Measurements from ENCODE around the gene ATXN2.
"Not testable (repeated sequence)": the region's sequence is repeated elsewhere in the genome, so short reads cannot be mapped to it uniquely, and the experiment has no call there.

Gene ATXN2

GRCh38 chr12:111507258-111507657 is 91.9 kb downstream of the ATXN2 start:
- H3K9ac ChIP-seq (ENCODE audit: low read length in 5 of 5); H3K27ac ChIP-seq (ENCODE audit: low read depth, low read length); H3K27me3 ChIP-seq (ENCODE audit: control insufficient read depth in 5 of 5, insufficient read depth in 4 of 5, low read length in 5 of 5); H3K4me3 ChIP-seq (ENCODE audit: low read depth in 1 of 5, low read length in 5 of 5); H3K9me3 ChIP-seq (ENCODE audit: control insufficient read depth in 5 of 5, low read length in 5 of 5): not testable (repeated sequence)
- Histone ChIP-seq H3K36me3 (ENCODE audit: control insufficient read depth in 5 of 5, insufficient read depth in 5 of 5, low read length in 5 of 5) (peaks cover 25 to 53% (median 36%) of the 10 kb centered on the region in 5 donors), H3K4me1 (ENCODE audit: control insufficient read depth in 5 of 5, insufficient read depth in 5 of 5, low read length in 5 of 5) (peaks cover 0 to 12% (median 8%) of the 10 kb centered on the region in 5 donors)

- Histone ChIP-seq H3K27ac (ENCODE audit: low read depth, low read length) (no peak overlapping the region), H3K27me3 (ENCODE audit: control insufficient read depth in 5 of 5, insufficient read depth in 4 of 5, low read length in 5 of 5) (no peaks in the 10 kb centered on the region), H3K4me3 (ENCODE audit: low read depth in 1 of 5, low read length in 5 of 5) (no peak overlapping the region), H3K9ac (ENCODE audit: low read length in 5 of 5) (no peak overlapping the region), H3K36me3 (ENCODE audit: control insufficient read depth in 5 of 5, insufficient read depth in 5 of 5, low read length in 5 of 5) (peaks cover 26 to 56% (median 39%) of the 10 kb centered on the region in 5 donors), H3K4me1 (ENCODE audit: control insufficient read depth in 5 of 5, insufficient read depth in 5 of 5, low read length in 5 of 5) (peaks cover 0 to 12% (median 8%) of the 10 kb centered on the region in 5 donors), H3K9me3 (ENCODE audit: control insufficient read depth in 5 of 5, low read length in 5 of 5) (no peaks in the 10 kb centered on the region)
Observed at GRCh38 chr12:111506260-111506659, 92.9 kb downstream of the ATXN2 start.

DNA sequence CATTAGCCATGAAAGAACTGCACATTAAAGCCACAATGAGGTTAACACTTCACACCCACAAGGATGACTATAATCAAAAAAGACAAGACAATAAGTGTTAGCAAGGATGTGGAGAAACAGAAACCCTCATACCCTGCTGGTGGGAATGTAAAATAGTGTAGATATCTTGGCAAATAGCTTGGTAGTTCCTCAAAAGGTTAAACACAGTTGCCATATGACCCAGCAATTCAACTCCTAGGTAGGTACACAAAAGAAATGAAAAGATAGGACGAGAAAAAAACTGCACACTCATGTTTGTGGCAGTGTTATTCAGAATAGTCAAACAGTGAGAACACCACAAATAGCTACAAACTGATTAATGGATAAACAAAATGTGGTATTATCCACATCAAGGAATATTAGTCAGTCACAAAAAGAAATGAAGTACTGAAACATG is 93.5 kb downstream of the ATXN2 start:
- H3K36me3 ChIP-seq (ENCODE audit: control insufficient read depth in 5 of 5, insufficient read depth in 5 of 5, low read length in 5 of 5): peaks cover 31 to 54% (median 41%) of the 10 kb centered on the region in 5 donors
- no peaks in the 10 kb centered on the region for H3K27me3 ChIP-seq (ENCODE audit: control insufficient read depth in 5 of 5, insufficient read depth in 4 of 5, low read length in 5 of 5)
- no peak overlapping the region for H3K27ac ChIP-seq (ENCODE audit: low read depth, low read length)
- H3K9ac ChIP-seq (ENCODE audit: low read length in 5 of 5): no peak overlapping the region
- H3K9me3 ChIP-seq (ENCODE audit: control insufficient read depth in 5 of 5, low read length in 5 of 5): no peaks in the 10 kb centered on the region
- H3K4me3 ChIP-seq (ENCODE audit: low read depth in 1 of 5, low read length in 5 of 5): no peak overlapping the region
- peaks cover 0 to 7% (median 5%) of the 10 kb centered on the region in 5 donors for H3K4me1 ChIP-seq (ENCODE audit: control insufficient read depth in 5 of 5, insufficient read depth in 5 of 5, low read length in 5 of 5)

DNA sequence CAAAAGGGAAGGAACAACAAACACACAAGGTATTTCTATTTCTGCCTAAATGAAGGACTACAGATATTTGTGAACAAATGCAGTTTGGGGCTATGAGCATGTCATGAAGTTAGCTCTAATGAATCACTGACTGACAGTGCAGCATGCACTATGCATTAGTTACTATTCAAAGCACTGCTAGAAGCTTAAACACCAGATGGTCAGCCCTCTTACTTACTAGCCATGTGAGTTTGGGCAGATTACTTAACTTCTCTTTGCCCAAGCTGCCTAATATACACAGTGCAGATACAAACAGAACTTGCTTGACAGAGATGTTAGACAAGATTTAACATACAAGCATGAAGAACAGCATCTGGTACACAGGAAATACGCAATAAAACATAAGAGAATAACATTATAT is 96.0 kb downstream of the ATXN2 start:
- H3K27ac ChIP-seq (ENCODE audit: low read depth, low read length): no peak overlapping the region

GRCh38 chr12:111494676-111495075 is 104.4 kb downstream of the ATXN2 start:
- no peaks in the 10 kb centered on the region for H3K9me3 ChIP-seq (ENCODE audit: control insufficient read depth in 5 of 5, low read length in 5 of 5)
- H3K4me3 ChIP-seq (ENCODE audit: low read depth in 1 of 5, low read length in 5 of 5): no peak overlapping the region
- H3K4me1 ChIP-seq (ENCODE audit: control insufficient read depth in 5 of 5, insufficient read depth in 5 of 5, low read length in 5 of 5): peaks cover 0 to 9% (median 8%) of the 10 kb centered on the region in 5 donors
- no peak overlapping the region for H3K27ac ChIP-seq (ENCODE audit: low read depth, low read length)
- H3K27me3 ChIP-seq (ENCODE audit: control insufficient read depth in 5 of 5, insufficient read depth in 4 of 5, low read length in 5 of 5): no peaks in the 10 kb centered on the region
- H3K36me3 ChIP-seq (ENCODE audit: control insufficient read depth in 5 of 5, insufficient read depth in 5 of 5, low read length in 5 of 5): peaks cover 10 to 53% (median 27%) of the 10 kb centered on the region in 5 donors
- H3K9ac ChIP-seq (ENCODE audit: low read length in 5 of 5): no peak overlapping the region

More for the DNA sequence above, 96.0 kb downstream of the ATXN2 start:
- H3K27me3 ChIP-seq (ENCODE audit: control insufficient read depth in 5 of 5, insufficient read depth in 4 of 5, low read length in 5 of 5): no peaks in the 10 kb centered on the region
- H3K4me1 ChIP-seq (ENCODE audit: control insufficient read depth in 5 of 5, insufficient read depth in 5 of 5, low read length in 5 of 5): no peaks in the 10 kb centered on the region
- peaks cover 33 to 51% (median 39%) of the 10 kb centered on the region in 5 donors for H3K36me3 ChIP-seq (ENCODE audit: control insufficient read depth in 5 of 5, insufficient read depth in 5 of 5, low read length in 5 of 5)
- no peak overlapping the region for H3K9ac ChIP-seq (ENCODE audit: low read length in 5 of 5)
- no peak overlapping the region for H3K4me3 ChIP-seq (ENCODE audit: low read depth in 1 of 5, low read length in 5 of 5)
- no peaks in the 10 kb centered on the region for H3K9me3 ChIP-seq (ENCODE audit: control insufficient read depth in 5 of 5, low read length in 5 of 5)

DNA sequence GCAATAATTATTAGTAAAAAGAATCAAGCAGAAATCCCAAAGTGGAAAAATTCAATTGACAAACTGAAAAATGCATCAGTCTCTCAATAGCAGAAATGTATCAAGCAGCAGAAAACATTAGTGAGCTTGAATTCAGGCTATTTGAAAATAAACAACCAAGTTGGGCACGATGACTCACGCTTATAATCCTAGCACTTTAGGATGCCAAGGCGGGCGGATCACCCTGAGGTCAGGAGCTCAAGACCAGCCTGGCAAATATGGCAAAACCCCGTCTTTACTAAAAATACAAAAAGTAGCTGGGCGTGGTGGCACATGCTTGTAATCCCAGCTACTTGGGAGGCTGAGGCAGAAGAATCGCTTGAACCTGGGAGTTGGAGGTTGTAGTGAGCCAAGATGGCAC is 106.1 kb downstream of the ATXN2 start:
- H3K4me3 ChIP-seq (ENCODE audit: low read depth in 1 of 5, low read length in 5 of 5); H3K27me3 ChIP-seq (ENCODE audit: control insufficient read depth in 5 of 5, insufficient read depth in 4 of 5, low read length in 5 of 5); H3K27ac ChIP-seq (ENCODE audit: low read depth, low read length); H3K9me3 ChIP-seq (ENCODE audit: control insufficient read depth in 5 of 5, low read length in 5 of 5); H3K9ac ChIP-seq (ENCODE audit: low read length in 5 of 5): not testable (repeated sequence)
- Histone ChIP-seq H3K4me1 (ENCODE audit: control insufficient read depth in 5 of 5, insufficient read depth in 5 of 5, low read length in 5 of 5) (peaks cover 0 to 21% (median 18%) of the 10 kb centered on the region in 5 donors), H3K36me3 (ENCODE audit: control insufficient read depth in 5 of 5, insufficient read depth in 5 of 5, low read length in 5 of 5) (peaks cover 12 to 49% (median 26%) of the 10 kb centered on the region in 5 donors)

- Histone ChIP-seq H3K9ac (ENCODE audit: low read length in 5 of 5) (peak overlapping the region in 2 of 5 donors; percentile 32 to 39), H3K27me3 (ENCODE audit: control insufficient read depth in 5 of 5, insufficient read depth in 4 of 5, low read length in 5 of 5) (no peaks in the 10 kb centered on the region), H3K4me3 (ENCODE audit: low read depth in 1 of 5, low read length in 5 of 5) (no peak overlapping the region), H3K36me3 (ENCODE audit: control insufficient read depth in 5 of 5, insufficient read depth in 5 of 5, low read length in 5 of 5) (peaks cover 29 to 62% (median 41%) of the 10 kb centered on the region in 5 donors), H3K4me1 (ENCODE audit: control insufficient read depth in 5 of 5, insufficient read depth in 5 of 5, low read length in 5 of 5) (peaks cover 0 to 25% (median 20%) of the 10 kb centered on the region in 5 donors), H3K9me3 (ENCODE audit: control insufficient read depth in 5 of 5, low read length in 5 of 5) (no peaks in the 10 kb centered on the region), H3K27ac (ENCODE audit: low read depth, low read length) (no peak overlapping the region)
Observed at GRCh38 chr12:111488798-111489197, 110.3 kb downstream of the ATXN2 start.

DNA sequence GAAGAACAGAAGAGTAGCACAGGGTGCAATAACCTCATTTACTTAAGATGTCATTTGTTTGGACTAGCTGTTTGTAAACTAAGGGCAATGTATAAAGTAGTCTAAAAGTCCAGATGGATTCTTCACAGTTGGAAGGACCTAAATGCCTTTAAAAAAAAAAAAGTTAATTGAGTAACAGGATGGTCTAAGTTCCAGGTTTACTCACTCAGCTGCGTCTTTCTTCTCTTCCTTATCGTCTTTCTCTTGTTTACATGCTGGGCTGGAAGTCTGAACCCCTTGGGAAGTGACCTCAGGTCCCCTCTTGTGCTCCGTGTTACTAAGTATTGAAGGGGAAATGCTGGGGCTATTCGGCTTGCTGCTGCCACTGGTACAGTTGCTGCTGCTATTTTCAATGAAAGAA is 110.8 kb downstream of the ATXN2 start:
- Histone ChIP-seq H3K9ac (ENCODE audit: low read length in 5 of 5) (peak overlapping the region in 2 of 5 donors; percentile 32 to 39), H3K27ac (ENCODE audit: low read depth, low read length) (no peak overlapping the region), H3K9me3 (ENCODE audit: control insufficient read depth in 5 of 5, low read length in 5 of 5) (no peaks in the 10 kb centered on the region), H3K27me3 (ENCODE audit: control insufficient read depth in 5 of 5, insufficient read depth in 4 of 5, low read length in 5 of 5) (no peaks in the 10 kb centered on the region), H3K36me3 (ENCODE audit: control insufficient read depth in 5 of 5, insufficient read depth in 5 of 5, low read length in 5 of 5) (peaks cover 29 to 65% (median 44%) of the 10 kb centered on the region in 5 donors), H3K4me3 (ENCODE audit: low read depth in 1 of 5, low read length in 5 of 5) (no peak overlapping the region), H3K4me1 (ENCODE audit: control insufficient read depth in 5 of 5, insufficient read depth in 5 of 5, low read length in 5 of 5) (peaks cover 0 to 23% (median 19%) of the 10 kb centered on the region in 5 donors)

DNA sequence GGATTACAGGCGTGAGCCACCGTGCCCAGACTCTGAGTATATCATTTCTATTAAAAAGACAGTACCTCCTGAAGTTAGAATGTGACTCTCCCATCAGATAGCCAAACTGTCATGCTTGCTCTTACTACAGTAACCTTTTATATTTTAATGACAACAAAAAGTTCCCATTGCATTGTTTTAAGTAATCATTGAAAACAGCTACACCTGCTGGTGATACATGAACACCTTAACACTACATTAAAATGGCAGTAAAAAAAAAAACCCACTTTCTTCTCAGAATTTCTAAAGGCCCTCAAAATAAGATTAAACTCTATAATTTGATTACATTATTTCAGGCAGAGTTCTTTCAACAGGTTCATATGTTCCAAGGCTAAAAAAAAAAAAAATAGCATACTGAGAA is 116.7 kb downstream of the ATXN2 start:
- H3K36me3 ChIP-seq (ENCODE audit: control insufficient read depth in 5 of 5, insufficient read depth in 5 of 5, low read length in 5 of 5): peaks cover 21 to 72% (median 66%) of the 10 kb centered on the region in 5 donors
- H3K9me3 ChIP-seq (ENCODE audit: control insufficient read depth in 5 of 5, low read length in 5 of 5): no peaks in the 10 kb centered on the region

DNA sequence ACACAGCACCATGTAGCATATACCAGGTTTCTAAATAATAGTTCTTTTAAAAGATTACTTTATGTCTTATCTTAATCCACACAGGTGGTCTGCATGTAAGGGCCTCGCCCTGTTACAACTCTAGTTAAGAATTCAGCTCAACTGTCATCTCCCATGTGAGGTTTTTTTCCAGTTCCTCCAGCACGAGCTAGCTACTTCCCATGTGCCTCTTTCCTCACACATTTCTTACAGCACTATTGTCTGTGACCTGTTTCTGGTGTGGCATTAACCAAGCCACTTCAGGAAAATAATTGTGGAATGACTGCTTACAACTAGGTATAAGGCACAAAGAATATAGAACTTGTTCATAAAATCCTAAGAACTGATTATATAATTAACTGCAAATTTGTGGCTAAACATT is 127.9 kb downstream of the ATXN2 start:
- H3K36me3 ChIP-seq (ENCODE audit: control insufficient read depth in 5 of 5, insufficient read depth in 5 of 5, low read length in 5 of 5): peaks cover 20 to 54% (median 31%) of the 10 kb centered on the region in 5 donors
- H3K4me1 ChIP-seq (ENCODE audit: control insufficient read depth in 5 of 5, insufficient read depth in 5 of 5, low read length in 5 of 5): no peaks in the 10 kb centered on the region
- no peaks in the 10 kb centered on the region for H3K27me3 ChIP-seq (ENCODE audit: control insufficient read depth in 5 of 5, insufficient read depth in 4 of 5, low read length in 5 of 5)
- H3K9me3 ChIP-seq (ENCODE audit: control insufficient read depth in 5 of 5, low read length in 5 of 5): no peaks in the 10 kb centered on the region
- H3K9ac ChIP-seq (ENCODE audit: low read length in 5 of 5): no peak overlapping the region
- H3K4me3 ChIP-seq (ENCODE audit: low read depth in 1 of 5, low read length in 5 of 5): no peak overlapping the region
- no peak overlapping the region for H3K27ac ChIP-seq (ENCODE audit: low read depth, low read length)

More for the DNA sequence above, 116.7 kb downstream of the ATXN2 start:
- Histone ChIP-seq H3K9ac (ENCODE audit: low read length in 5 of 5) (no peak overlapping the region), H3K27me3 (ENCODE audit: control insufficient read depth in 5 of 5, insufficient read depth in 4 of 5, low read length in 5 of 5) (no peaks in the 10 kb centered on the region), H3K27ac (ENCODE audit: low read depth, low read length) (no peak overlapping the region), H3K4me3 (ENCODE audit: low read depth in 1 of 5, low read length in 5 of 5) (no peak overlapping the region), H3K4me1 (ENCODE audit: control insufficient read depth in 5 of 5, insufficient read depth in 5 of 5, low read length in 5 of 5) (no peaks in the 10 kb centered on the region)

Measured in subcutaneous abdominal adipose tissue (tissue), 5 donors.